HG02759 (cell line): Measurements from ENCODE around the gene CD40.

ENCODE experiments used
- ATAC-seq: cut with Tn5 transposase; IDR thresholded peaks from one replicate; pipeline ENCODE4 v1.9.1; 2021; ENCODE audit warnings: mild to moderate bottlenecking, moderate library complexity; ENCODE audit not compliant: unreplicated experiment

The CD40 gene

DNA sequence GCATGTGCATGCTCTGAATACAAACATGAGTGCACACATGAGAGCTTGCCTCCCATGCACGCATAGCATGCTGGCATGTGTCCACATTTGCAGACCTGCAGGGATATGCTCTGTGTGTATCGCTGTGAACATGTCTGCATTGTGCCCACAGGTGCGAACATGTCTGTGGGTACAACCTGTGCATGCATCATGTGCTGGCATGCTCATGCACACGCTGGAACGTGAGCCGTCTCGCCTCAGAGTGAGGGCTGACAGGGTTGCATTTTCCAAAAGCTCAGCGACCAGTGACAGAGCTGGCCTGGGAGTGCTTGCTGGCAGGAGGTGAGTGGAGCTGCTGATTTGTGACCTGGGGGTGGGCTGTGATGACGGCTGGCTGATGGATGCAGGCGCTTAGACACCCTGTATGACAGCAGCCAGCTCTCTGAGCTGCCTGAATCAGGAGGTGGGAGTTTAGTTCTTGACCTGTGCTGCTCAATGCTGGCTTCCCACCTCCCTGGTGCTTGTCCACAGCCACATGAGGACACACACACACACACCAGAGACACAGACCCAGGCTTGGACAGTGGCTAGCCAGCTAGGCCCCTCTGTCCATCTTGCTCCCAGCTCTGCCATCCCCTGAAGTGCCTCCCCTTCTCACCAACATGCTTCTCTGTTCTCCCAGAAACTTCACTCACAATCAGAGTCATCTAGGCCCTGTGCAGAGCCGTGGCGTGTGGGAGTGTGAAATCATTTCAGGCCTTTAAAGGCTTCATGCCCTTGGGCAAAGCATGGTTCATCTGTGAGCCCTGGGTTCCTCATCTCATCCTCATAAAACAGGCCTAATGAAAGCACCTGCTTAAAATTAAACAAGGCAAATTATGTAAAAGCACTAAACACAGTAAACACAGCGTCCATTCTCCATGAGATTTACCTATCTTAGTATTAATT is 51.4 kb downstream of the CD40 start:
- ATAC-seq = no peak

DNA sequence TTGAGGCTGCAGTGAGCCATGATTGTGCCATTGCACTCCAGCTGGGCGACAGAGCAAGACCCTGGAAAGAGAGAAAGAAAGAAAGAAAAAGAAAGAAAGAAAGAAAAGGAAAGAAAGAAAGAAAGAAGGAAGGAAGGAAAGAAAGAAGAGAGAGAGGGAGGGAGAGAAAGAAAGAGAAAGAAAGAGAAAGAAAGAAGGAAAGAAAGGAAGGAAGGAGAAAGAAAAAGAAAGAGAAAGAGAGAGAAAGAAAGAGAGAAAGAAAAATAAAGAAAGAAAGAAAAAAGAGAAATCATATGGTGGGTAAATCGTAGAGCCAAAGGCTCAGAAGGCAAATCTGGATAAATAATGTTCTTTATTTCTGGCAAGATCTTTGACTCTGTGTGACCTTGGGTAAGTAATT is 53.4 kb downstream of the CD40 start:
- no peak for ATAC-seq

DNA sequence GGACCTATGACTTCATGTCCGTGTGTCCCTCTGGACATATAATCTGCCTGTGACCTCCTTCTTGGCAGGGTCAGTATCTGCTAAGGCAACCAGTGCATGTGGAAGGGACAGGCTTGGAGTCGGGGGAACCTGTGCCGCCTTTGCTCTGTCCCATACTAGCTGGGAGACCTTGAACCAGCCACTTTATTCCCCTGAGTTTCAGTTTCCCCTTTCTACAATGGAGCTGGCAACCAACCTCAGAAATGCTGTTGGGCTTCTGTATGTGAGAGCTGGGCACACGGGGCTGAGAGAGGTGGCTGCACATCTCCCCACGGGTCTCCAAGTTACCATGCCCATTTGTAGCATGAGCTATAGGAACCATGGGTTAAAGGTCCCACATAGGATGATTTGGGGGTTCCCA is 53.8 kb downstream of the CD40 start:
- ATAC-seq = no peak

DNA sequence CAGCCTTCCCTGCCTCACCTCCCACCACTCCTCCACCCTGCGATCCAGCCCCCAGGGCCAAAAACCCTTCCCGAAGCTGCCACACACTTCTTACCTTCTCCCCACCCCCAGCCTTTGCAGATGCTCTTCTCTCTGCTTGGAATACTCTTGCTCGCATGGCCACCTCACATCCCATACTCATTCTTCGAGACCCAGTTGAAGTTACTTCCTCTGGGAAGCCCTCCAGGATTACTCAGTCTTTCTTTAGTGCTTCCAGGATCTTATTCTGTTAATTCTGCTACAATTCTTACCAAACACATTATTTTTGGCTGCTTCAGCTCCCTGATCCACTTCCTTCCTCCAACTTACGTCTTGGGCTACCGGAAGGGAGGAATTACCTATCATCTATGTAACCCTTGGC is 54.3 kb downstream of the CD40 start:
- ATAC-seq = no peak

DNA sequence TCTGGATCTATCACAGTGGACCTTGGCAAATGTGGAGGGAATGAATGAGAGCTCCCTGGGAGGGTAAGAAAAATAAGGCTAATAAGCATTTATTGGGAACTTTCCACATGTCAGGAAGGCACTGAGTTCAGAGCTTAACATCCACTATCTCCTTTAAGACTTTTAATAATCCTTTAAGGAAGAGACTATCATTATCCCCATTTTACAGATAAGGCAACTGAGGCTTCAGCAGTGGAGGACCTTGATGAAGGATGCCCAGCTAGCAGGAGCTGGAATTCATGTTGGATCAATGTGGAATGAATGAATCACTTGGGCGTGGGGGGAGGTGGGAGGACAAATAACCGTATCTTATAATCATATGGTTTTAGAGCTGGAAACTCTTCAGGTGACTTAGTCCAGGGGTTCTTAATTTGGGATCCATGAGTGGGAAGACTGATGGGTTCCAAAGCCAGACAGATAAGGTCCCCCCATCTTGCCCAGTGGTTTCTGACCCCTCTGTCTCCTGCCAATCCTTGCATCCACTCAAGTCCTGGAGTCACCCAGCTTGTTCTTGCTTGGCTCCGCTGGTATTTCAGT is 54.9 kb downstream of the CD40 start:
- no peak for ATAC-seq

DNA sequence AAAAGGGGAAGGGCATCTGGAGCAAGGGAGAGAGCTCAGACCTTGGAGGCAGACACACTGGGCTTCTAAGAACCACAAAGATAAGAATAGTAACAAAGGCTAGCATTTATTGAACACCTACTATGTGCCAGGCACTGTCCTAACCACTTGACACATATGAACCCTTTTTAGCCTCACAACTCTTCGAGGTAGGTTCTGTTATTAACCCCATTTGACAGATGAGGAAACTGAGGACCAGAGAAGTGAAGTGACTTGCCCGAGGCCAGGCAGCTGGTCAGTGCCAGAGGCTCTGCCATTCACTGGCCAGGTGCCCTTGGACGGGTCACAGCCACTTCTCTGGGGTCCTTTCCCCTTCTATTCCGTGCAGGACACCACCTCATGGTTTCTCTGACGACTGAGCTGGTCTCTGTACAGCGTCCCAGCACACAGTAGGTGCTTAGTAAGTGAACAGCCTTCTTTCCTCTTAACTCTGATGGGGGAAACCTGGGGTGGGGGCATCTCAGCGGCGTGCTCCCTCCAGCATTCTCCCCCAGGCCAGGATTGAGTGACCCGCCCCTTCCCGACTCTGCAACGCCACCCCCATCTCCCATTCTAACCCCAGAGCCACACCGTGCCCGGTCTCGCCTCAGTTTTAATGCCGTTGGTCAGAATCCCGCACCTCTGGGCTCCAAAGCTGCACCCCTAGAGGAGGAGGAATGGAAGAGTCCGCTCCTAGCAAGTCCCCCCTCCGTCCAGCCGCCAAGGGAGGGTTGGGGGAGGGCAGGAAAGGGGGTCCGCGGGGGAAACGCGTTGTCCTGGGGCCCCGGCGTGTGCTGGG is 55.7 kb downstream of the CD40 start:
- no peak for ATAC-seq

DNA sequence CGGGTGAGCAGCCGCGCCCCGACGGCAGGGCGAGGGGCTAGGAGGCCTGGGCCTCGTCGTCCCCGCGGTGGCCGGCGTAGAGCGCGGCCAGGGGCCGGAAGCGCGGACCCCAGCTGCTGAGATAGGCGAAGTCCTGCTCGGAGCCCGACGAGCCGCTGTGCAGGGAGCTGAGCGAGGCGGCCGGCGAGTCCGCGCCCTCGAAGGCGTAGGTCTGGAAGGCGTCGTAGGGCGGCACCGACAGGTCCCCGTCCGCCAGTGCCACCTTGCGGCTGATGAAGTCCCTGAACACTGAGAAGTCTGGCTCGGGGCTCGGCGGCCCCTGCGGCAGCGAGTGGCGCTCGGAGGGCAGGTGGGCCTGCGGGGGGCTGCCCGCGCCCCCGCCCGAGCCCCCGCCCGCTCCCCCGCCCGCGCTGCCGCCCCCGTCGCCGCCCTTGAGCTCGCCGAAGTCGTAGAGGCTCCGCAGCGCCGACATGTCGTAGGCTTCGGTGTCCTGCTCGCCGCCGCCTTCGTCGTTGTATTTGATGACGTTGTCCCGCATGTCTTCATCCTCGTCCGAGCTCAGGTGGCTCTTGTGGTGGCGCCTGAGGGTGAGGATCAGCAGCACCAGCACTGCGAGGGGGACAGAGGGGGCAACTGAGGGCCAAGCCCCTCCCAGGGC is 56.5 kb downstream of the CD40 start:
- ATAC-seq = no peak

DNA sequence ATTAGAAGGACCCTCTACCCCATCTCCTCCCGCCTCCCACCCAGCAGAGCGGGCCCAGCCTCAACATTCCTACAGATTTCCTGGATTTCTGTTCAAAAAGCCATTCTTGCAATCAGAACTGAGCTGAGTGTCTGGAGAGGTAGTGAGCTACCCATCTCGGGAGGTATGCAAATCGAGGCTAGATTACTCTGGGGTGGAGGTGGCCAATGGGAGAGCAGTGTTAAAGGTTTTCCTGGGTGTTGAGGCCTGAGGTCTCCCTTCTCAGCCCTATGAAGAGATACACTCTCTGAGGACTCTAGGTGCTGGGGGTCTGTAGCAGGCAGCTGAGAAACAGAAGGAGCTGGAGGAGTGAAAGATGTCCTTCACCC is 57.0 kb downstream of the CD40 start:
- ATAC-seq = no peak

DNA sequence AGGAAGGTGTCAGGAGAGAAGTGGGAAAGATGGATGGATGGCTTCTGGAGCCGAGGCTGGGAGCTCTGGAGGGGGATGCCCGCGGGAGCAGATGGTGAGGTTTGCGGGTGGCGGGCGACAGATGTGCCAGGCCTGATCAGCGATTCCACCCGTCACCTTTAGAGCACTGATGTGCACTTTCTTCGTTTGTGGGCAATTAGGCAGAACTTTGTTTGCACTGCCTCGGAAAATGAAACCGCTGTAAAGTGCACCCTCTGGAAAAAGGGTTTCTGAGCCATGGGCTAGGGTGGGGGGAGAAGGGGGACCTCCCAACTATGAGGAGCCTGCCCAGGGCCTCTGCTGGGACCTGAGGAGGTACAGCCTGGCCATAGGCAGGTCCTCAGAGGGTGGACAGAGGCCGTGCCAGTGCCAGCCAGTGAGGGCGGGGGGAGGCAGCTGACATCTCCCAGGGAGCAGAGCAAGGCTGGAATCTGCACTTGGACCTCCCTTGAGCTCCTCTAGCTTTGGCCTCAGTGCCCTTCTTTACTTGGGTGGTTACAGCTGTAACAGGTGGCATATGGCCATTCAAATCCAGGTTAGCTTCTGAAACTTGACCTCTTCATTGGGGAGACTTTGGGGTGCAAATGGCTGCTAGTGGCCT is 58.7 kb downstream of the CD40 start:
- ATAC-seq = no peak

DNA sequence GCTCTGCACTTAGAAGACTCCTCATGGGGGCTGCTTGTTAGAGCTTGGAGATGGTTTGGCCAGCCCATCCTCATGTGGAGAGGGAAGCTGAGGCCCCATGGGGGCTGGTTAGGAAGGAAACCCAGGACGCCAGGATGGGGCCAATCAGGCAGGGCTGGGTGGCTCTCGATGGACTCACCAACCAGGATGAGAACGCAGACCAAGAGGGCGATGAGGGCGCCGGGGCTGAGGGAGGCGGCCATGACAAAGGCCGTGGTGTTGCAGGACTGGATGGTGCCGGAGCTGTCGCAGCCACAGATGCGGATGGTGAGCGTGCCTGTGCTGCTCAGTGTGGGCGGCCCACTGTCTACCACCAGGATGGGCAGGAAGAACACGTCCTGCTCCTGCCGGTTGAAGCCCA is 59.7 kb downstream of the CD40 start:
- no peak for ATAC-seq

DNA sequence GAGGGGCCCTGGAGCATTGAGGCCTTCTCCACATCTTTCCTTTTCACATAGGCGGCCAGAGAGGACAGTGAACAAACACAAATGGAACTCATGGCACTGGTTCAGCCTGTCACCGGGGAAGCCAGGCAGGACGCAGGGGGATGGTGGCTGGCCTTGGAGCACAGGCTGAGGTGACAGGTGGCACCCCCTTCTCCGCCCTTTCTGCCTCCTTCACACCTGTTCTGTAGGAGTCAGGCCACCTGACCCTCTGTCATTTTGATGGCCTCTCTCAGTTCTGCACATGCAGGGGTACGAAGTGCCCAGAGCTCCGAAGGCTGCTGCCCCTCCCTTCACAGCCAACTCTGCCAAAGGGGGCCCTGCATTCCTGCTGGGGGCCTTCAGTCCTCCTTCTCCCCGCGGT is 60.8 kb downstream of the CD40 start:
- no peak for ATAC-seq
